SJSA1 (cell line): ENCODE results near the gene GRIK4. TPM values are rescaled to one million over a fixed set of nuclear protein-coding genes. Genes with fewer than 3 reads are reported as not detected.

Experiments used
- DNase-seq, 2 experiments: peaks; one replicate each; pipeline ENCODE4 v3.0.0-alpha.2; 2015 to 2020; ENCODE audit warnings: low spot score in 2 of 2, low read depth in 1 of 2
- H3K27ac ChIP-seq: fragments of 250-450 bp; sonication (Bioruptor Pico); 2 replicates; pipeline ENCODE4 v1.5.1; 2020; ENCODE audit warnings: mild to moderate bottlenecking, moderate library complexity
- H3K27me3 ChIP-seq: fragments of 250-450 bp; sonication (Bioruptor Pico); replicated peaks from 2 replicates; pipeline ENCODE4 v1.5.1; 2020; ENCODE audit warnings: mild to moderate bottlenecking, moderate library complexity
- H3K36me3 ChIP-seq: fragments of 250-450 bp; sonication (Bioruptor Pico); 2 replicates; pipeline ENCODE4 v1.5.1; 2020; ENCODE audit warnings: mild to moderate bottlenecking
- H3K4me1 ChIP-seq: fragments of 250-450 bp; sonication (Bioruptor Pico); replicated peaks from 2 replicates; pipeline ENCODE4 v1.6.1; 2021; ENCODE audit warnings: mild to moderate bottlenecking
- H3K4me3 ChIP-seq: fragments of 250-450 bp; sonication (Bioruptor Pico); 2 replicates; pipeline ENCODE4 v1.5.1; 2020; ENCODE audit warnings: mild to moderate bottlenecking
- H3K9me3 ChIP-seq: fragments of 250-450 bp; sonication (Bioruptor Pico); replicated peaks from 2 replicates; pipeline ENCODE4 v1.5.1; 2020; ENCODE audit warnings: mild to moderate bottlenecking
- total RNA-seq: library from RNA; depleted of rRNA; stranded (reverse); fragments of >200 nt; shearing (Covaris generic); gene quantifications from 2 replicates; pipeline ENCODE4 v1.2.3, GENCODE V29; 2014; rRNA removed

The GRIK4 gene
- not detected in 2 replicates for total RNA-seq

DNA sequence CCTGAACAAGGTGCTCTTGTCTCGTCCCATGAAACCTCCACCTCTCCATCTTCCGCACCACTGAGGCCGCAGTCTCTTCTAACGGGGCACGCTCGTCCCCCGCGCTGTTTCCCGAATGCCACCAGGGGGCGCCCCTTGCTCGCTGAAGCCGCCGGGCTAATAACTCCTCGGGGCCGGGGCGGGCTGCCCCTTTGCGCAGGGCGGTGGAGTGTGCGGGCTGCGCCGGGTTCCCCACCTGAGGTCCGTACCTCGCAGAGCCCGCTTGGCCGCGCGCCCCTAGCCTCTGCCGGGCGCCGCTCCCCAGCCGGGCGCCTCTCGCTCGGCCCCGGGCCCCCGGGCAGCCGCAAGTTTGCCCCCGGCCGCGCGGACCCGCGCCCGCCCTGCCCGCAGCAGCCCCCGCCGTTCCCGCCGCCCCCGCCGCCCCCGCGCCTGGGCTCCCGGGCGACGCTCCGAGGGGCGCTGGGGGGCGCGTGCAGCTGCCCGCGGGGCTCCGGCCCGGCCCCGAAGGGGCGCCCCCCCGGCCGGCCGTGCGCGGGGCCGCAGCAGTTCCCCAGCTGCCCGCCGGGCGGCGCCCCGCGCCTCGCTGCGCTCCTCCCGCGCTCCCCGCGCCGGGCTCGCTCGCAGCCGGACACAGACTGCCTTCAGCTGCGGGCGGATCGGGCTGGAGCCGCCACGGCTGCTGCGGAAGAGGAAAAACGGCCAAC is at the start of gene GRIK4:
GRIK4 (plus strand) TSS at position 633 of the 704 bp plus-strand sequence. CDS start 148,571 bp downstream, outside the sequence.
- DNase-seq = peak; percentile 38 to 59
- H3K27ac ChIP-seq = no peak within 1 kb of the TSS
- no peaks in the 10 kb centered on the region for H3K27me3 ChIP-seq
- H3K4me3 ChIP-seq = peak within 1 kb of the TSS; percentile 37
- H3K4me1 ChIP-seq = no peaks in the 10 kb centered on the region
- no peaks in the 10 kb centered on the region for H3K36me3 ChIP-seq
- no peaks in the 10 kb centered on the region for H3K9me3 ChIP-seq

DNA sequence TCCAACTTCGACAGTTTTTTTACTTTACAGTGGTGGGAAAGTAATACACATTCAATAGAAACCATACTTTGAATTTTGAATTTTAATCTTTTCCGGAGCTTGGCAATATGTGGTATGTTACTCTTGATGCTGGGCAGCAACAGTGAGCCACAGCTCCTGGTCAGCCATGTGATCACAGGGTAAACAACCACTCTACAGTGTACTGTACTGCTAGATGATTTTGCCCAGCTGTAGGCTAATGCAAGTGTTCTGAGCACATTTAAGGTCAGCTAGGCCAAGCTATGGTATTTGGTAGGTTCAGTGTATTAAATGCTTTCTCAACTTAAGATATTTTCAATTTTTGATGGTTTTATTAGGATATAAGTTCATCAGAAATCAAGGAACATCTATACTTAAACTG is 48.7 kb upstream of the GRIK4 start:
- DNase-seq = no peak
- no peaks in the 10 kb centered on the region for H3K4me1 ChIP-seq
- no peaks in the 10 kb centered on the region for H3K27me3 ChIP-seq
- no peaks in the 10 kb centered on the region for H3K9me3 ChIP-seq
- H3K27ac ChIP-seq = no peak overlapping the region
- peaks cover 40% of the 10 kb centered on the region for H3K36me3 ChIP-seq
- no peak overlapping the region for H3K4me3 ChIP-seq

DNA sequence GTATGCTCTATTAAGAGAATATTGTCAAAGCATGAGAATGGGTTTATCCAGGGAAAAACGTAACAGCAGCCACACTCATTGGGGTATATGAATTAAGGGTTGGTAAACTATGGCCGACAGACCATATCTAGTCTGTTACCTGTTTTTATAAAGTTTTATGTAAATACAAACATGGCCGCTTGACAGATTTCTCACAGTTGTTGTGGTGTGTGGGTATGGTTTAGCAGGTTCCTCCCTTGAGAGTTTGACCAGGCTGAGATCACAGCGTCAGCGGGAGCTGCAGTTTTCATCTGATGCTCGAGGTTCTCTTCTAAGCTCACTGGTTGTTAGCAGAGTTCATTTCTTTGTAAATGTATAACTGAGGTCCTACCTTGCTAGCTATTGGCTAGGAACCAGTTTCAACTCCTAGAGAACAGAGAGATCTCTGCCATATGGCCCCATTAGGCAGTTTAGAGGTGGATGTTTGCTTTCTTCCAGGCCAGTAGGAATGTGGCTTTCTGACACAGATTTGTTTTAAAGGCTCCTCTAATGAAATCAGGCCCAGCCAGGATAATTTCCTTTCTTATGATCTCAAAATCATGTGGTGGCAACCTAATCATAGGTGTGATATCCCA is 45.5 kb upstream of the GRIK4 start:
- peaks cover 44% of the 10 kb centered on the region for H3K36me3 ChIP-seq
- H3K4me1 ChIP-seq = peaks cover 10% of the 10 kb centered on the region
- no peak for DNase-seq
- no peaks in the 10 kb centered on the region for H3K9me3 ChIP-seq
- H3K27me3 ChIP-seq = no peaks in the 10 kb centered on the region
- no peak overlapping the region for H3K4me3 ChIP-seq
- no peak overlapping the region for H3K27ac ChIP-seq

DNA sequence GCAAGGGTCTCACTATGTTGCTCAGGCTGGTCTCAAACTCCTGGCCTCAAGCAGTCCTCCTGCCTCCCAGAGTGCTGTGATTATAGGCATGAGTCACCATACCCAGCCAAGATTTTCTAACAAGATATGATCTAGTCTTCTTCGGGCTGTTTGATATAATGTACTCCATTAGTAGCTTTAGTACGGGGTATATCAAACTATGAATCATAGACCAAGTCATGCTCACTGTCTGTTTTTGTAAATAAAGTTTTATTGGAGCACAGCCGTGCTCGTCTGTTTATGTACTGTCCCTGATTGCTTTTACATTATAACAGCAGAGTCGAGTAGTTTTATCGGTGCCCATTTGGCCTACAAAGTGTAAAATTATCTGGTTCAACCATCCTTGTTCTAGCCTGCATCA is 43.9 kb upstream of the GRIK4 start:
- no peaks in the 10 kb centered on the region for H3K9me3 ChIP-seq
- H3K36me3 ChIP-seq = peaks cover 41% of the 10 kb centered on the region
- H3K4me1 ChIP-seq = peaks cover 16% of the 10 kb centered on the region
- no peak overlapping the region for H3K4me3 ChIP-seq
- H3K27ac ChIP-seq = no peak overlapping the region
- H3K27me3 ChIP-seq = no peaks in the 10 kb centered on the region
- peak in 1 of 2 experiments; percentile 2 for DNase-seq

- Histone ChIP-seq H3K9me3 (no peaks in the 10 kb centered on the region), H3K4me3 (no peak overlapping the region), H3K36me3 (peaks cover 36% of the 10 kb centered on the region), H3K27ac (peak overlapping the region; percentile 76), H3K27me3 (no peaks in the 10 kb centered on the region), H3K4me1 (peaks cover 16% of the 10 kb centered on the region)
- DNase-seq = peak in 1 of 2 experiments; percentile 66
Observed at GRCh38 chr11:120471131-120471530, 40.4 kb upstream of the GRIK4 start.

- no peaks in the 10 kb centered on the region for H3K27me3 ChIP-seq
- peaks cover 28% of the 10 kb centered on the region for H3K36me3 ChIP-seq
- no peak overlapping the region for H3K4me3 ChIP-seq
- peaks cover 16% of the 10 kb centered on the region for H3K4me1 ChIP-seq
- H3K9me3 ChIP-seq = no peaks in the 10 kb centered on the region
- DNase-seq = no peak
- no peak overlapping the region for H3K27ac ChIP-seq
Observed at GRCh38 chr11:120471994-120472393, 39.6 kb upstream of the GRIK4 start.

DNA sequence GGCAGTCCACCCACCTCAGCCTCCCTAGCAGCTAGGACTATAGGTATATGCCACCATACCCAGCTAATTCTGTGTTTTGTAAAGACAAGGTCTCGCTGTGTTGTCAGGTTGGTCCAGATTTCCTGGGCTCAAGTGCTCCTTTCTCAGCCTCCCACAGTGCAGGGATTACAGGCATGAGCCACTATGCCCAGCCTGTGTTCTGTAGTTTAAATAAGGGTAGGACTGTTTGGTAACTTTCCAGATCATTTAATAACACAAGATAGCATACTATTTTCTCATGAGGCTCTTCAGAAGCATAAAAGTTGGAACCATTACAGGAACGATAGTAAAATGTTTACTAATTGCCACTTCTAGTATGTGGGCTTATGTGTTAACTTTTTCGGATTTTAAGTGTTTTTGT is 38.0 kb upstream of the GRIK4 start:
- Histone ChIP-seq H3K4me3 (no peak overlapping the region), H3K27me3 (no peaks in the 10 kb centered on the region), H3K4me1 (peaks cover 16% of the 10 kb centered on the region), H3K27ac (no peak overlapping the region), H3K36me3 (peaks cover 21% of the 10 kb centered on the region), H3K9me3 (no peaks in the 10 kb centered on the region)
- no peak for DNase-seq

DNA sequence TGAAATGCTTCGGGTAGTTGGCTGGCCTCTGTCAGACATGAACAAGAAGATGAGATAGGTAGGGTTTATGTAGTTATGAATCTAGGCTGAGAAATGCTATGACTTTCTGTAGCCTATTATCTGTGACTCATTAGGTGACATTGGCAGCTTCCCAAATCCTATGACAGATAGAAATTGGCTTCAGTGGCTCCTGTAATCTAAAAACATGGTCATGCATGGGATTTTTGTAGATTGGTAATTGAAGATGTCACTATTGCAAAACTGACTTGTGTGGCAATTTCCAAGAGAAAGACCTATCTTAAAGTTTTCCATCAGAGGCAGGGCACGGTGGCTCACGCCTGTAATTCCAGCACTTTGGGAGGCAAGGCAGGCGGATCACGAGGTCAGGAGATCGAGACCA is 29.4 kb upstream of the GRIK4 start:
- no peak overlapping the region for H3K27ac ChIP-seq
- no peaks in the 10 kb centered on the region for H3K4me1 ChIP-seq
- no peaks in the 10 kb centered on the region for H3K27me3 ChIP-seq
- no peaks in the 10 kb centered on the region for H3K9me3 ChIP-seq
- no peak for DNase-seq
- peaks cover 8% of the 10 kb centered on the region for H3K36me3 ChIP-seq
- no peak overlapping the region for H3K4me3 ChIP-seq

- peaks cover 6% of the 10 kb centered on the region for H3K36me3 ChIP-seq
- H3K4me3 ChIP-seq = no peak overlapping the region
- H3K9me3 ChIP-seq = no peaks in the 10 kb centered on the region
- H3K27me3 ChIP-seq = no peaks in the 10 kb centered on the region
- no peaks in the 10 kb centered on the region for H3K4me1 ChIP-seq
- no peak overlapping the region for H3K27ac ChIP-seq
- no peak for DNase-seq
Observed at GRCh38 chr11:120484722-120485121, 26.8 kb upstream of the GRIK4 start.

DNA sequence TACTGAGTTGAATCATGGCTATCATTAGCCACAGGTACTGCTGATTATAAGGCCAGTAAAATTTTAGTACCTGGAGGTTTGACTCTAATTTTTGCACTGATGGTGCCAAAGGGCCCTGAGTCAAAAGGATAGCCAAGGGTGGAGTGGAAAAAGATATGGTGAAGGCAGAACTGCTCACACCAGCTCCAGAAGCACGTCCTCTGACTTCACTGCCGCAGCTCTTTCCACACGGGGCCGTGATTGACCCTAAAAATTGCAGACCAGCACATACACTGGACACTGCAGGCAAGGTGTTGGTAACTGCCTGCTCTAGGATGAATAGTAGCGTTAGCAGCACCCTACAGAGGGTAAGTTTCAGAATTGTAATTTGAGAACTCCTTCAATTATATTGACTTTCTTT is 25.4 kb upstream of the GRIK4 start:
- Histone ChIP-seq H3K27ac (no peak overlapping the region), H3K9me3 (no peaks in the 10 kb centered on the region), H3K36me3 (peaks cover 6% of the 10 kb centered on the region; the same call in 1 of the 2 replicates), H3K4me3 (no peak overlapping the region), H3K4me1 (no peaks in the 10 kb centered on the region), H3K27me3 (no peaks in the 10 kb centered on the region)
- no peak for DNase-seq

GRCh38 chr11:120489799-120490198 is 21.7 kb upstream of the GRIK4 start:
- Histone ChIP-seq H3K4me3 (no peak overlapping the region), H3K4me1 (no peaks in the 10 kb centered on the region), H3K36me3 (no peaks in the 10 kb centered on the region), H3K9me3 (no peaks in the 10 kb centered on the region), H3K27ac (no peak overlapping the region), H3K27me3 (no peaks in the 10 kb centered on the region)
- DNase-seq = no peak

DNA sequence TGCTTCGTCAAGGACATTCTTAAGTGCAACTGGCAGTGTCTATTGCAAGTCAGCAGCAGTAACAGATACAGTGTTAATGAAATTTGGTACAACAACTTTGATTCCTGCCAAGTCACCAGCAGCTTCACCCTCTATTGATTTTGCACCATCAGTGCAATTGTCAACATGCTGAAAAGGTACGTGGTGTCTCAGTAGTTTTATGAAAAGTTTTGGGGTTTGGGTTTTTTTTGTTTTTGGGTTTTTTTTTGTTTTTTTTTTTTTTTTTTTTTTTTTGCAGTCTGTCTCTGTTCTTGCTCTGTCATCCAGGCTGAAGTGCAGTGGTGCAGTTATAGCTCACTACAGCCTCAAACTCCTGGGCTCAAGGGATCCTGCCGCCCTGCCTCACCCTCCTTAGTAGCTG is 19.1 kb upstream of the GRIK4 start:
- no peak for DNase-seq
- no peaks in the 10 kb centered on the region for H3K36me3 ChIP-seq
- H3K4me1 ChIP-seq = no peaks in the 10 kb centered on the region
- H3K27me3 ChIP-seq = no peaks in the 10 kb centered on the region
- H3K27ac ChIP-seq = no peak overlapping the region
- no peaks in the 10 kb centered on the region for H3K9me3 ChIP-seq
- no peak overlapping the region for H3K4me3 ChIP-seq

GRCh38 chr11:120494595-120494994 is 17.0 kb upstream of the GRIK4 start:
- no peaks in the 10 kb centered on the region for H3K4me1 ChIP-seq
- H3K36me3 ChIP-seq = no peaks in the 10 kb centered on the region
- no peak overlapping the region for H3K27ac ChIP-seq
- no peak for DNase-seq
- H3K4me3 ChIP-seq = no peak overlapping the region
- H3K9me3 ChIP-seq = no peaks in the 10 kb centered on the region
- H3K27me3 ChIP-seq = no peaks in the 10 kb centered on the region

DNA sequence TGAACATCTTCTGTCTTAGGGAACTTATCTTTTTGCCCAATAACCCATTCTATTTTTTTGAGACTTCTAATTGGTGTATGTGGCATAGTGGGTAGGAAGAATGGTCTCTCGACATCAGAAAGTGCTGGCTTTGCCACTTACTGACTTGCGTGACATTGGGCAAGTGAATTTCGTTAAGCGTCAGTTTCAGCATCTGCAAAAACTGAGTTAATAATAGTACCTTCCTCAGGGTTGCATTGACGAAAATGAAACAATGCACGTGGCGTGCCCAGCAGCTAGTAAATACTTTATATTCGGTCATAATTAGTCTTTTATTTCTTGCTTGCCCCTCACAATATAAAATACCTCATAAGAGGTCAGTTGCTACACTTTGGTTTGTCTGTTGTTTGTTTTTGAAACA is 12.5 kb upstream of the GRIK4 start:
- Histone ChIP-seq H3K4me1 (no peaks in the 10 kb centered on the region), H3K9me3 (no peaks in the 10 kb centered on the region), H3K36me3 (no peaks in the 10 kb centered on the region), H3K27me3 (no peaks in the 10 kb centered on the region), H3K27ac (no peak overlapping the region), H3K4me3 (no peak overlapping the region)
- DNase-seq = no peak
